ENCODE results near the gene DUSP22.

DNA sequence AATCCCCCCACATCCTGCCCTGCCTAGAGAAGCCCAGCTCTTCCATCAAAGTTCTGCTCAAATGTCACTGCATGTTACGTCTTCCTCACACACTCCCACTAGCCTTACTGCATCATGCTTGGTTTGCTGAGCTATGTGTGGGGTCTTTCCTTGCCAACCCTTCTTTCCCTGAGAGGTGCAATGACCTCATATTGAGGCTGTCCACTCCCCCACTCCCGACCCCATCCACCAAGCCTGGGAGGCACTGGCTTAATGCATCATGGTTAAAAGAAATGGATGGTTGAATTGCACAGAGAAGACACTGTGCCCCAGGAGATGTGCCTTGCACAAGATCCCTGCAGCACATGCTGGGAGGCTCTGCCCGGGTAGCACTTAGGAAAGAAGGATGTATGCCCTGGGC is 91.6 kb downstream of the DUSP22 start:
- TF ChIP-seq, protein P1, sequence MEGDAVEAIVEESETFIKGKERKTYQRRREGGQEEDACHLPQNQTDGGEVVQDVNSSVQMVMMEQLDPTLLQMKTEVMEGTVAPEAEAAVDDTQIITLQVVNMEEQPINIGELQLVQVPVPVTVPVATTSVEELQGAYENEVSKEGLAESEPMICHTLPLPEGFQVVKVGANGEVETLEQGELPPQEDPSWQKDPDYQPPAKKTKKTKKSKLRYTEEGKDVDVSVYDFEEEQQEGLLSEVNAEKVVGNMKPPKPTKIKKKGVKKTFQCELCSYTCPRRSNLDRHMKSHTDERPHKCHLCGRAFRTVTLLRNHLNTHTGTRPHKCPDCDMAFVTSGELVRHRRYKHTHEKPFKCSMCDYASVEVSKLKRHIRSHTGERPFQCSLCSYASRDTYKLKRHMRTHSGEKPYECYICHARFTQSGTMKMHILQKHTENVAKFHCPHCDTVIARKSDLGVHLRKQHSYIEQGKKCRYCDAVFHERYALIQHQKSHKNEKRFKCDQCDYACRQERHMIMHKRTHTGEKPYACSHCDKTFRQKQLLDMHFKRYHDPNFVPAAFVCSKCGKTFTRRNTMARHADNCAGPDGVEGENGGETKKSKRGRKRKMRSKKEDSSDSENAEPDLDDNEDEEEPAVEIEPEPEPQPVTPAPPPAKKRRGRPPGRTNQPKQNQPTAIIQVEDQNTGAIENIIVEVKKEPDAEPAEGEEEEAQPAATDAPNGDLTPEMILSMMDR (IDR thresholded peaks at IDR 0.05) = no peak
- TF ChIP-seq EZH2 (IDR thresholded peaks at IDR 0.05) (no peak), EZH2phosphoT487 (IDR thresholded peaks at IDR 0.05) (no peak)
